GM19468 (cell line): ENCODE measurements around the gene PANK2.
"Not testable (repeated sequence)": the region's sequence is repeated elsewhere in the genome, so short reads cannot be mapped to it uniquely, and the experiment has no call there.

Source experiments
- ATAC-seq: cut with Tn5 transposase; IDR thresholded peaks from one replicate; pipeline ENCODE4 v1.9.1; 2021; ENCODE audit warnings: mild to moderate bottlenecking, moderate library complexity, moderate number of reproducible peaks; ENCODE audit not compliant: unreplicated experiment; ENCODE audit errors: extremely low read depth

The PANK2 gene

DNA sequence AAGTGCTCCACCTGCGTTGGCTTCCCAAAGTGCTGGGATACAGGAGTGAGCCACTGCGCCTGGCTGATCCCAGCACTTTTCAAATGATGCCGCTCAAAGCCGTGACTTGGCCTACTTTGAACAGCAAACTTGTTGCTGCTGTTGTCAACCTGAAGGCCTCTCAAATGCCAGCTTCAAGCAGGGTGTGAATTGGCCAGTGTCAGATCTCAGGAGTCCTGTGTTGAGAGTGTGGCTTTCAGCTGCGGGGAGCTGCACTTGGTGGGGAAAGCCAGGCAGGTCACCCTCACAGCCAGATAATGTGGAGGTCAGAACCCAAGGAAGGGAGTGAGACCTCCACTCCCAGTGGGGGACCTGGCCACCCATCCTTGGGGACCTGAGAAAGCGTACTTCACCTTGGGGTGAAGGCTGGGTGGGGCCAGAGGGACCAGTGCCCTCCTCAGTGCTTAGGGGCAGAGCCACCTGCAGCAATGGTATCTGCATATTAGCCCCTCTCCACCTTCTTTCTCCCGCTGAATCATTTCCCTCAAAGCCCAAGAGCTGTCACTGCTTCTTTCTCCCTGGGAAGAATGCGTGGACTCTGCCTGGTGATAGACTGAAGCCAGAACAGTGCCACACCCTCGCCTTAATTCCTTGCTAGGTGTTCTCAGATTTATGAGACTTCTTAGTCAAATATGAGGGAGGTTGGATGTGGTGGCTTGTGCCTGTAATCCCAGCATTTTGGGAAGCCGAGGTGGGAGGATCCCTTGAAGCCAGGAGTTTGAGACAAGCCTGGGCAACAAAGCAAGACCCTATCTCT lies 19.1 kb upstream of the PANK2 start:
- ATAC-seq = no peak

DNA sequence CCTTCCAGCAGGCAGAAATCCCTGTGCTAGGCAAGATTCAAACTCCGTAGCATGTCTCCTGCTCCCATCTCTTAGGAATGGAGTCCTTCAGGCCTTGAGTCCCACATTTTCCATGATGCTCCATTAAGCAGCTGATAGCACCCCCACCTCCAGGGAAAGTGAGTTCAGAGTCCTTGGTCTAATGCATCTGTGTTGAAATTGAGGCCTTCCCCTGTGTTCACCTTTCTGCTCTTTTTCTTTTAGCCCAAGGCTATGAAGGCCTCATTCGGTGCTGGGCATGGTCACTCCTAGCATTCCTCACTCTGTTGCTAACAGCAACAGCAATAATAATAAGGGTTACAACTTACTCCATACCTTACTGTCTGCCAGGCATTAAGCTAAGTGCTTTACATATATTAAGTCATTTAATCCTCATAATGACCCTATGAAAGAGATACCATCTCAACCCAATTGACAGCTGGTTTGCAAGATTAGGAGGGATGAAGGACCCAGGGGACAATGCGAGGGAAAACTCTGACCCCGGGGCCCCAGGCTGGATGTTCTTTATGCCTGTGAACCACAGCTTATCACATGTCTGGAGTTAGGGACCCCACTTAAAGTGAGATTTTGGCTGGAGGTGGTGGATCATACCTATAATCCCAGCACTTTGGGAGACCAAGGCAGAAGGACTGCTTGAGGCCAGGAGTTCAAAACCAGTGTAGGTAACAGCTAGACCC lies 17.5 kb upstream of the PANK2 start:
- no peak for ATAC-seq

DNA sequence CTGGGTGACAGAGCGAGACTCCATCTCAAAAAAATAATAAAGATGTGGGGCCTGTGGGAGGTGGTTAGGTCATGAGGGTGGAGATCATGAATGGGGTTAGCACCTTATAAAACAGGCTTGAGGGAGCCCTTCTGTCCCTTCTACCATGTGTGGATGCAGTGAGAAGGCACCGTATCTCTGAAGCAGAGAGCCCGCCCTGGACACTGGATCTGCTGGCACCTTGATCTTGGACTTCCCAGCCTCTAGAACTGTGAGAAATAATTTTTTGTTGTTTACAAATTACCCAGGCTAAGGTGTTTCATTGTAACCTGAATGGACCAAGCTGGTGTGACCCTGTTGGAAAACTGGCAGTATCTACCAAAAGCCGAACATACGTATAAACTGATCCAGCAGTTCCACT lies 15.7 kb upstream of the PANK2 start:
- no peak for ATAC-seq

DNA sequence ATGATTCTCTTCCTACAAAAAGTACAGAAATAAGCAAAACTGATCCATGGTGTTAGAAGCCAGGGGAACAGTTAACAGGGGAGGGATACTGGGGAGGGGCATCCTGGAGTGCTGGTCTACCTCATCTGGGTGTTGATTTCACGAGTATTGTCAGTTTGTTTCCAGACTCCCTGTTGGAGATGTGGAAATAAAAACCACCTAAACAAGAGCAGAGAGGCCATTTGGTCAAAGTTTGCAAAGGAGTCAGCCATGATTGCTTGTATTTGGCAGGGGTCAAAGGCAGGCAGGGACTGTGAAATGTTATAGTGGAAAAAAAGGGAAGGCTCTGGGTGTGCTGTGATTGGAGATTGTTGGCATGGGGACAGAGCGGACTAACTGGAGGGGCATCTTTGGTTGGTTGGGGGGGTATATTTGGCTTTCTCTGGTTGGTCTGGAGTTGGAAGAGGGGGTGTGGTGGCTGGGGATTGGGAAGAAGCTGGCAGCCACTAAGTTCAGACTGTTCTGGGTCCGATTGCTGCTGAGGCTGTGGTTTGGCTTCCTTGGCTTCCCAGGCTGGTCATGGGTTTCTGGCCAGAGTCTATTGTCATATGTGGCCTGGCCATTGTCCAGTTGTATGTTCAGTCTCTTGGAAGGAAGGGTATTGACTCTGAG lies 14.9 kb upstream of the PANK2 start:
- no peak for ATAC-seq

DNA sequence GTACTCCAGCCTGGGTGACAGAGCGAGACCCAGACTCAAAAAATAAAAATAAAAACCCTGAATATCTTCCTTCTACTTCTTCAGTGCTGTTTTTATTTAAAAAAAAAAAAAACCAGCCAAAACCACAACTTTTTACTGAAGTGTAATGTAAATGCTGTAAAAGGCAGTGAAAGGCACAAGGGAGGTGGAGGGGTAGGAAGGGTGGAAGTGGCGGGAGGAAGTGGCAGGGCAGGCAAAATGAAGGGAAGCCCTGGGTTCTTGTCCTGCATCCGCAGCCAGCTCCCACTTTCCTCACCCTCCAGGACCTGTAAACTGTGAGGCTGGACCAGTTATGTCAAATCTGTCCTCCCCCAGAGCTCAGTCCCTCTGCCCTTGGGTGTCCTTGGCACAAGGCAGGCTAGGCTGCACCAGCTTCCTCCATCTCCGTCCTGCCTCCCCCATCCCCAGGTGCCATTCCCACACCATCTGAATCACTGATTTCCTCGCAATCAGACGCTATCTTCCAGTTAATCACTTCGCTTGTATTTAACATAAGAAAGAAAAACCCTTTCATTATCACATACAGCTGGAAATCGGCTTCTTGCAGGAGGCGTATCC lies 13.7 kb upstream of the PANK2 start:
- no peak for ATAC-seq

DNA sequence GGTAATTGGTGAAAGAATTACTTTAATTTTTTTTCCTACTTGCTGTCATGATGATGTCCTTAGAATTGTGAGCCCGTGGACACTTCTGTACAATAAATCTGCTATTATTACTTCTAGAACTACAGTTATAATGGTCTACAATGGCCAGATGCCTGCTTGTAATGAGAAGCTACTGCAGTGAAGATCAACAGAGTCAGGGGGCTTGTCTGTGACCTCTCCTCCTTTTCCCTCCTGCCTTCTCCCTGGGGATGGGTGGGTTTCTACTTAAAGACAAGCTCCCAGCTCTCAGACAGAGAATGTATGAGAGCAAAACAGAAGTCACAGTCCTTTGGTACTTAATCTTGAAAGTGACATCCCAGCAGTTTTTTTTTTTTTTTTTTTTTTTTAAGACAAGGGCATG lies 13.2 kb upstream of the PANK2 start:
- no peak for ATAC-seq

DNA sequence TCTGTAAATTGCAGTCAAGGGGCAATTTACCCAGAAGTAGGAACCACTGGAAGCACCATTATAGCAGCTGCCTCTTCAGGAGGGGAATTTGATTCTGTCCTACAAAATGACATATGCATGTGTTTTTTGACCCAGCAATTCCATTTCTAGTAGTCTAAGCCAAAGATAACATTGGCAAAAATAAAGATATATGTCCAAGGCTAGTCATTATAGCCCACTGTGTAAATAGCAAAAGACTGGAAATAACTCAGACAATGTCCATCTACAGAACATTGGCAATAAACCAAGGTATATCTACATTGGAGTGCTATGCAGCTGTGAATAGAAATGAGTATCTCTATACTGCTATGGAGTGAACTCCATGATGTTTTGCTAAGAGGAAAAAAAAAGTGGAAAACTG lies 12.5 kb upstream of the PANK2 start:
- no peak for ATAC-seq

DNA sequence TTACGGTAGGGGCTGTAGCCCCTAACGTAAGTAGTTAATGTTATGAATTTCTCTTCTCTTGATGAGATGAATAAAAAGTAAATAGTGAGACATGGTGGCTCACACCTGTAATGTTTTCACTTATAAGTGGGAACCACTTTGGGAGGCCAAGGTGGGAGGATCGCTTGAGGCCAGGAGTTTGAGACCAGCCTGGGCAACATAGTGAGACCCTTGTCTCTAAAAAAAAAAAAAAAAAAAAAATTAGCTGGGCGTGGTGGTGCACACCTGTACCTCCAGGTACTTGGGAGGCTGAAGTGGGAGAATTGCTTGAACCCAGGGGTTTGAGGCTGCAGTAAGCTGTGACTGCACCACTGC lies 10.3 kb upstream of the PANK2 start:
- ATAC-seq = not testable (repeated sequence)

DNA sequence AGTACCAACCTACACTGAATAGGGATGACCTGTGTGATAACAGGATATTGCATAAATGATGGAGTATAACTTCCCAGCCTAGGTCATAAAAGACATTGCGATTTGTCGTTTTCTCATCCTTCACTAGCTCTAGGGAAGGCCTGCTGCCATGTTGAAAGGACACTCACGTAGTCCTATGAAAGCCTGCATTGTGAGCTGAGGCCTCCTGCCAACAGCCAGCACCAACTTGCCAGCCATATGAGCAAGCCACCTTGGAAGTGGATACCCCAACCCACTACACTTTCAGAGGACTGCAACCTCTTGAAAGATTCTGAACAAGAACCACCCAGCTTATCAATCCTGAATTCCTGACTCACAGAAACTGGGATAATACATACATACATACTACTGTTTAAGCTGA lies 3.5 kb upstream of the PANK2 start:
- ATAC-seq = no peak

DNA sequence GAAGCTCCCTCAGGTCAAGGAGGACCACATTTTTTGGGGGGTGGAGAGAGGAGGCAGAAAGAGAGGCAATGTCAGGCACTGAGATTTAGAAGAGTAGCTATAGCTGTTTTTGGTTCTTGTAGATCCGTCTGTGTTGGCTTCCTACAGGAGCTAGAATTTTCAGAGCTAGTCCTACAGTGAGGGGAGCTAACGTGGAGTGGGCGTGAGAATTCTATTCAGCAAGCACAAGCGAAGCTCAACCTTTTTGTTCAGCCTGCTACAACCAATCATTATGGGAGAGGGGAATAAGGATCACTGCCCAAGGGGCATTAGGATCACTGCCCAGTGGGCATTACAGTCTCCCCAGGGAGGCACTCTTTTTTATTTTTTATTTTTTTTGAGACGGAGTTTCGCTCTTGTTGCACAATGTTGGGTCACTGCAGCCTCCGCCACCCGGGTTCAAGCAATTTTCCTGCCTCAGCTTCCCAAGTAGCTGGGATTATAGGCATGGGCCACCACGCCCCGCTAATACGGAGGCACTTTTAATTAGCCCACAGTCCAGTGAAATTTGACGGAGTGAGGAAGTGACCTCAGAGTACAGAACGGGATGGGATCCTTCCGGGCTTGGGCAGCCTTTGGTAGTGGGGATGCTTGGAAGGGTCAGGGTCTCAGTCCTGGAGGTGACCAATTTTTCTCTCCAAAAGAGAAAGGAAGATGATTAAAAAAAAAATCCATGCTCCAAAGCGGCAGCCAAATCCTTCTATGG lies 1.1 kb upstream of the PANK2 start:
- ATAC-seq = no peak

DNA sequence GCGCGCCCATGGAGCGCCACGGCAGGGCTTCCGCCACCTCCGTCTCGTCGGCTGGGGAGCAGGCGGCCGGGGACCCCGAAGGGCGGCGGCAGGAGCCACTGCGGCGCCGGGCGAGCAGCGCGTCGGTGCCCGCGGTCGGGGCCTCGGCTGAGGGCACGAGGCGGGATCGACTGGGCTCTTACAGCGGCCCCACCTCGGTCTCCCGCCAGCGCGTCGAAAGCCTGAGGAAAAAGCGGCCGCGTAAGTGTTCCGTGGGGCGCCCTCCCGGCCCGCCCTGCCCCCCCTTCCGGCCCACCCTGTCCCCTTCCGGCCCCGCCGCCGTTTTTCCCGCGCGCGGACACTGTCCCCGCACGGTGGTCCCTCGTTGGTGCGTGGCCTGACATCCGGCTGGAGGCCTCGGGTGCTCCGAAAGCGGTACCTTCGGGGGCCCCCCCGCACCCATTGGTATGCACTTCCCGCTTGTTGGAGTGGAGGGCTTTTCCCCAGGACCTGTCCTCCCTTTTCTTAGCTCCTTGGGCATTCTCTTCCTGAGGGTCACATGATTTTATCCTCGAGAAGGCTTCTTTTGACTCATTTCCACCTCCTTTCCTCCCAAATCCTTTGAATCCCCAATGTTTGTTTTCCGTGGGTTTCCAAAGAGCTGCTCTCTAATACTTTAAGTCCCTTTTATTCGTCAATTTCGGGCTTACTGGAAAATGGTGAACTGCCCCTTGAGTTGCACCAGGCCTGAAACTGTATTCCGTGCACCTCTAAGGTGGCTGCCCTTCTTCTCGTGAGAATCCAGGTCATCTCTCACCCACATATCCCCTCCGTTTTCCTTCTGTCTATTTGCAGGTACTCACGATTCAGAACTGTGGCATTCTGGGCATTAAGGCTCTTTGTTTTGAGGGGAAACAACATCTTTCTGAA lies 556 bp downstream of the PANK2 start:
- ATAC-seq = no peak

DNA sequence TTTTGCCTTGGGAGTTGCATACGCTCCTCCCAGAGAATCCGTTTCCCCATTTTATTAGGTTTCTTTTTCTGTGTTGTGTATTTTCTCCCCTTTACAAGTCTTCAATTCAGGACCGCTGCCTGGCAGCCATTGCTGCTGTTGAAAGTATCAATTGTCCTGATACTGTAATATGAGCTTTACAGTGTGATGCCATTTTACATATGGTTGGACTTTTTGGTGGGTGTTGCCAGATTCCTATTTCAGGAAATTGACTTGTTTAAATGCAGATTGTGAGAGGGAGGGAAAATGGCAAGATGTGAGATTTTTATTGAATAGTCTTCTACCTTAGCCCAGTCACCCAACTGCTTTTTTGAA lies 1.2 kb downstream of the PANK2 start:
- ATAC-seq = no peak

DNA sequence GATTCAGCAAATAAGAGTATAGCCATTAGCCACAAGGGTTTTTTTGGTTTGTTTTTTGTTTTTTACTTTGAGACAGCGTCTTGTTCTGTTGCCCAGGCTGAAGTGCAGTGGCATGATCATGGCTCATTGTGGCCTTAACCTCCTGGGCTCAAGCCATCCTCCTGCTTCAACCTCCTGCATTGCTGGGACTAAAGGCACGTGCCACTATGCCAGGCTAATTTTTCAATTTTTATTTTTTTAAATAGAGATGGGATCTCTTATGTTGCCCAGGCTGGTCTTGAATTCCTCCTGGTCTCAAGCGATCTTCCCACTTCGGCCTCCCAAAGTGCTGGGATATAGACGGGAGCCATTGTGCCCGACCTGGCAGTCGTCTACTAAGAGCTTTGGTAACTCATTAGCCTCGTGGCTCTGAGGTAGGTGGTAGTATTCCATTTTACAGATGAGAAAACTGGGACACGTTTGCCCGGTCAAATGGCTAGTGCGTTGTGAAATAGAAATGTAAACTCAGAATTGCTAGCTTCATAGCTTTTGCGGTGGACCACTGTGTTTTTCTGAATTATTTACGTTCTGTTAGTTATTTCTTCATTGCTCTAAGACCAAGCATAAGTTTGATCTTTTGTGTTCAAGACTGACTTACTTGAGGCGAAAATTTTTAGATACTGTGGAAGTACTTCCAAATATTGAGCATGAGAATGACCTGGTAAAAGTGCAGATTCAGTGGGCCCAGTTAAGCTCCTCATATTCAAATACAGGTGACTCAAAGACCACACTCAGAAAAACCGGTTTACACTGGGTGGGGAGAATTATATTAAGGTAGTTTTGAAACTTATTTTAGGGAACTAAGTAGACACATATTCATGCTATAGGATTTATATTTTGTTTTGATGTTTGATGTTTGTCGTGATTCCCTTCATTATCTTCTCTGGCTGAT lies 2.1 kb downstream of the PANK2 start:
- ATAC-seq = no peak

DNA sequence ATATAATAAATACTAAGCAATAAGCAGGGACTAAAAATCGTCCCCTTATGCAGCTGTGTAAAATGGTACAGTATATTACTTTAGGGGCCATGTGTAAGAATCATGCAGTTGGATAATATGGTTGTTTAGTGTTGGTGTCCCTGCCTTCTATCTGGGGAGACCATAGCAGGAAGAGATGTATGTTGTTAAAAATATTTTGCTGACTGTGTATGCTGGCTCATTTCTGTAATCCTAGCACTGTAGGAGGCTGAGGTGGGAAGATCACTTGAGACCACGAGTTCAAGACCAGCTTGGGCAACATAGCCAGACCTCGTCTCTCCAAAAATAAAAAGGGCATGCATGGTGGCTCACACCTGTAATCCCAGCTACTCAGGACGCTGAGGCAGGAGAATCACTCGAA lies 5.6 kb downstream of the PANK2 start:
- ATAC-seq = no peak

DNA sequence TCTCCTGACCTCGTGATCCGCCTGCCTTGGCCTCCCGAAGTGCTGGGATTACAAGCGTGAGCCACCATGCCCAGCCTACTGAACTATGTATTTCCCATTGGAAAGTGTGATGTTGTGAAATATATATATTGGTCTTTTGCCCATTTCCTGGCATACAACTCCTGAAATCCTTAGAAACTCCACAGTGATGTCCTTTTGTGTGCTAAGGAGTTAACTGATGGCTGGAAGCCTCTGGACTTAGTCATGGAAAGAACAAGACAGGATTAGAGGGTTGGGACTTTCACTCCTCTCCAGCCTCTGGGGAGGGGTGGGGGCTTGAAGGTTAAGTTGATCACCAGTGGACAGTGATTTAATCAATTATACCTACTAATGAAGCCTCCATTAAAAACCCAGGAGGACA lies 7.1 kb downstream of the PANK2 start:
- ATAC-seq = no peak

DNA sequence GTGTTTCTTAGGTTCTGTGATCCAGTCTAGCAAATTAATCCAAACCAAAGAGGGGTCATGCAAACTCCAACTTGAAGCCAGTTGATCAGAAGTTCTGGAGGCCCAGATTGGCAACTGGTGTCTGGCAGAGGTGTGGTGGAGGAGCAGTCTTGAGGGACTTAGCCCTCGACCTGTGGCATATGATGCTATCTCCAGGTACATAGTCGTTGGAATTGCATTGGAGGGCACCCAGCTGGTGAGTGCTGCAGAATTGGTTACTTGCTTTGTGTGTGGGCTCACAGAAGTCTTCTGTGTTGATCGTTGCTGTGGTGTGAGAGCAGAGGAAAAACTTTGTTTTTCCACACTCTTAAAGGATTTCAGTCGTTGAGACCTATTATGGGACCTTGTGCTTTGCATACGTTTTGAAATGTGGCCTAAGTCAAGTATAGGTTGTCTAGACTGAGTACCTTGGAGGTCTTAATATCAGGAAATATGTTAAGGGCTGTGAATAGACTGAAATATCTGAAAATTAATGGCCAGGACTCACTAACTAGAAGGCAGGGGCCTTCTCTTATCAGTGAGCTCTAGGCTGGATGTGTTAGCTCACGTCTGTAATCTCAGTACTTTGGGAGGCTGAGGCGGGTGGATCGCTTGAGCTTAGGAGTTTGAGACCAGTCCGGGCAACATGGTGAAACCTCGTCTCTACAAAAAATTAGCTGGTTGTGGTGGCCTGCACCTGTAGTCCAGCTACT lies 7.8 kb downstream of the PANK2 start:
- no peak for ATAC-seq

DNA sequence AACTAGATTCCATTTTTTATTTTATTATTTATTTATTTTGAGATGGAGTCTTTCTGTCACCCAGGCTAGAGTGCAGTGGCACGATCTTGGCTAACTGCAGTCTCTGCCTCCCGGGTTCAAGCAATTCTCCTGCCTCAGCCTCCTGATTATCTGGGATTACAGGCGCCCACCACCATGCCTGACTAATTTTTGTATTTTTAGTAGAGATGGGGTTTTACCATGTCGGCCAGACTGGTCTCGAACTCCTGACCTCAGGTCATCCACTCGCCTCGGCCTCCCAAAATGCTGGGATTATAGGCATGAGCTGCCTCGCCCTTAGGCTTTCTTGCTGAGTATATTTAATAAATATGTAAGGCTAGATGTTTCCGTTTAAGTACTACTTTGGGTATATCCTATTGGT lies 9.0 kb downstream of the PANK2 start:
- ATAC-seq = not testable (repeated sequence)

DNA sequence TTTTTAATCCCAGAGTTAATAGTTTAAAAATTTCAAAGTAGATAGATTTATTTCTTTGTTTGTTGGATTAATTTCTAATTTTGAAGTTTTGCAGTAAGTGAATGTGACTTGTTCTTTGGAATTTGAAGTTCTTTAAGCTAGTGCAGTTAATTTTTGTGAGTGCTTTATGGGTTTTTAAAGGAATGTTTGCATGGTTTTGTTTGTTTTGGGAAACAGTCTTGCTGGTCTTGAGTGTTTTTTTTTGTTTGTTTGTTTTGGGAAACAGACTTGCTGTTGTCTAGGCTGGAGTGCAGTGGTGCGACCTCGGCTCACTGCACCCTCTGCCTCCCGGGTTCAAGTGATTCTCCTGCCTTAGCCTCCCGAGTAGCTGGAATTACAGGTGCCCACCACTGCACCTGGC lies 9.5 kb downstream of the PANK2 start:
- ATAC-seq = no peak
